ENCODE measurements around the gene RAD51B.

RAD51B gene

GRCh38 chr14:68670359-68670715 is 850.8 kb downstream of the RAD51B start:
- no peak for DNase-seq (ENCODE audit: low spot score)

GRCh38 chr14:68671909-68672308 is 852.3 kb downstream of the RAD51B start:
- DNase-seq (ENCODE audit: low spot score), result no peak

GRCh38 chr14:68672609-68673285 is 853.2 kb downstream of the RAD51B start:
- DNase-seq (ENCODE audit: low spot score), result no peak

- no peak for DNase-seq (ENCODE audit: low spot score)
Measured at GRCh38 chr14:68673464-68673863, 853.9 kb downstream of the RAD51B start.

- DNase-seq (ENCODE audit: low spot score), result no peak
Measured at GRCh38 chr14:68674538-68675232, 855.1 kb downstream of the RAD51B start.

- no peak for DNase-seq (ENCODE audit: low spot score)
Measured at GRCh38 chr14:68675233-68675577, 855.6 kb downstream of the RAD51B start.

GRCh38 chr14:68676511-68676943 is 856.9 kb downstream of the RAD51B start:
- DNase-seq (ENCODE audit: low spot score), result no peak

GRCh38 chr14:68677476-68677875 is 857.9 kb downstream of the RAD51B start:
- no peak for DNase-seq (ENCODE audit: low spot score)

- no peak for DNase-seq (ENCODE audit: low spot score)
Measured at GRCh38 chr14:68677901-68678300, 858.3 kb downstream of the RAD51B start.

GRCh38 chr14:68678471-68678870 is 858.9 kb downstream of the RAD51B start:
- no peak for DNase-seq (ENCODE audit: low spot score)

- no peak for DNase-seq (ENCODE audit: low spot score)
Measured at GRCh38 chr14:68679301-68679700, 859.7 kb downstream of the RAD51B start.

GRCh38 chr14:68679746-68680467 is 860.3 kb downstream of the RAD51B start:
- no peak for DNase-seq (ENCODE audit: low spot score)

- DNase-seq (ENCODE audit: low spot score), result peak; percentile 40
Measured at GRCh38 chr14:68680541-68681051, 861.0 kb downstream of the RAD51B start.

- no peak for DNase-seq (ENCODE audit: low spot score)
Measured at GRCh38 chr14:68681256-68682011, 861.9 kb downstream of the RAD51B start.

- DNase-seq (ENCODE audit: low spot score), result no peak
Measured at GRCh38 chr14:68682166-68683103, 862.9 kb downstream of the RAD51B start.

GRCh38 chr14:68683326-68683725 is 863.7 kb downstream of the RAD51B start:
- no peak for DNase-seq (ENCODE audit: low spot score)

GRCh38 chr14:68684466-68685418 is 865.2 kb downstream of the RAD51B start:
- DNase-seq (ENCODE audit: low spot score), result no peak

- no peak for DNase-seq (ENCODE audit: low spot score)
Measured at GRCh38 chr14:68685419-68686204, 866.0 kb downstream of the RAD51B start.

GRCh38 chr14:68686205-68686465 is 866.6 kb downstream of the RAD51B start:
- no peak for DNase-seq (ENCODE audit: low spot score)
